Islet of Langerhans (tissue), 1 donor: ENCODE data around the gene SMPDL3A.

Experiments
- FAIRE-seq: peaks from one replicate; lab custom pipeline; 2011; peaks lifted over from hg19 to GRCh38; lab: Jason Lieb, UNC

SMPDL3A gene

GRCh38 chr6:122804962-122805485 is 16.0 kb downstream of the SMPDL3A start:
- peak; percentile 90 for FAIRE-seq

- FAIRE-seq: no peak
Measured at GRCh38 chr6:122806291-122806690, 17.2 kb downstream of the SMPDL3A start.

- no peak for FAIRE-seq
Measured at GRCh38 chr6:122808121-122808885, 19.2 kb downstream of the SMPDL3A start.

GRCh38 chr6:122809001-122809400 is 19.9 kb downstream of the SMPDL3A start:
- peak; percentile 51 for FAIRE-seq

GRCh38 chr6:122809691-122810090 is 20.6 kb downstream of the SMPDL3A start:
- FAIRE-seq: no peak

GRCh38 chr6:122810189-122810588 is 21.1 kb downstream of the SMPDL3A start:
- FAIRE-seq: no peak

- FAIRE-seq: no peak
Measured at GRCh38 chr6:122817358-122817757, 28.3 kb downstream of the SMPDL3A start.

GRCh38 chr6:122817766-122818165 is 28.7 kb downstream of the SMPDL3A start:
- FAIRE-seq: peak; percentile 89

GRCh38 chr6:122818866-122819265 is 29.8 kb downstream of the SMPDL3A start:
- FAIRE-seq: no peak

- no peak for FAIRE-seq
Measured at GRCh38 chr6:122821095-122821494, 32.0 kb downstream of the SMPDL3A start.

- no peak for FAIRE-seq
Measured at GRCh38 chr6:122825163-122825562, 36.1 kb downstream of the SMPDL3A start.

GRCh38 chr6:122829456-122829855 is 40.4 kb downstream of the SMPDL3A start:
- no peak for FAIRE-seq

GRCh38 chr6:122831511-122831910 is 42.5 kb downstream of the SMPDL3A start:
- no peak for FAIRE-seq

GRCh38 chr6:122832459-122832858 is 43.4 kb downstream of the SMPDL3A start:
- FAIRE-seq: no peak

GRCh38 chr6:122833021-122833491 is 44.0 kb downstream of the SMPDL3A start:
- FAIRE-seq: no peak

- FAIRE-seq: peak; percentile 96
Measured at GRCh38 chr6:122838060-122838780, 49.2 kb downstream of the SMPDL3A start.

- peak; percentile 89 for FAIRE-seq
Measured at GRCh38 chr6:122839472-122839871, 50.4 kb downstream of the SMPDL3A start.

- no peak for FAIRE-seq
Measured at GRCh38 chr6:122839906-122840305, 50.8 kb downstream of the SMPDL3A start.

GRCh38 chr6:122845464-122845863 is 56.4 kb downstream of the SMPDL3A start:
- no peak for FAIRE-seq

GRCh38 chr6:122845916-122846612 is 57.0 kb downstream of the SMPDL3A start:
- no peak for FAIRE-seq

- FAIRE-seq: no peak
Measured at GRCh38 chr6:122853259-122853995, 64.4 kb downstream of the SMPDL3A start.
